GM19395 (cell line): ENCODE results near the gene UCK1.
"Not testable (repeated sequence)": the region's sequence is repeated elsewhere in the genome, so short reads cannot be mapped to it uniquely, and the experiment has no call there.

Source experiments
- ATAC-seq: cut with Tn5 transposase; IDR thresholded peaks from one replicate; pipeline ENCODE4 v1.9.1; 2021; ENCODE audit warnings: mild to moderate bottlenecking, moderate library complexity; ENCODE audit not compliant: unreplicated experiment

The UCK1 gene

GRCh38 chr9:131524665-131525315 is 6.3 kb downstream of the UCK1 start:
- ATAC-seq, result no peak

GRCh38 chr9:131523451-131524435 is 7.3 kb downstream of the UCK1 start:
- no peak for ATAC-seq

DNA sequence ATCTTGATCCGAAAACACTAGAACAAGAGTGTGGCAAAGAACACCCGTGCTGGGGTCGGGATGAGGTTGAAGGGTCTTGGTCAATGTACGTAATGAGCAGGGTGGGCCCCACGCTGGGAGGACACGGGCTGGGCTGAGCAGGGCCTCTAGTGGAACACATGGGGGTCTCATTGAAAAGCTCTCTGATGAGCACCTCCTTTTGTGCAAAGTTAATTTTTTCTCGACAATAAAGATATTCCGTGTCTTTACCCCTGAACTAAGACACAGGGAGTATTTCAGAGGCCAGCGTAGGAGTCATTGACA is 8.0 kb downstream of the UCK1 start:
- ATAC-seq, result no peak

- no peak for ATAC-seq
Measured at GRCh38 chr9:131522257-131523085, 8.6 kb downstream of the UCK1 start.

- no peak for ATAC-seq
Measured at GRCh38 chr9:131521822-131522221, 9.2 kb downstream of the UCK1 start.

- ATAC-seq, result no peak
Measured at GRCh38 chr9:131521203-131521602, 9.9 kb downstream of the UCK1 start.

DNA sequence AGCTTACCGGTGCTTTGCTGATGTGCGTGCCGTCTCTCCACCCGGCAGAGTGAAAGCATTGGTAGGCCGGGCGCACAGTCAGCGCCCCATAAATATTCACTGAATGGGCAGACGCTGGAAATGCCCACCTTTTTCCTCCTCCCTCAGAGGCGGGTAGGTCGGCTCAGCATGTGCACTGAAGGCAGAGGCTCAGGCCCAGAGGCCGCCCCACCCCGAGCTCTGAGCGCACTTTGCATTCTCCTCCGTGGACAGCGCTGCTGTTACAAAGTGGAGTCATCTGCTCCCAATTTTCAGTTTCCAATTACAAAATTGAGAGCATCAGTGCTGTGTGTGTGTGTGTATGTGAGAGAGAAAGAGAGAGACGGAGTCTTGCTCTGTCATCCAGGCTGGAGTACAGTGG is 10.6 kb downstream of the UCK1 start:
- ATAC-seq, result no peak

- no peak for ATAC-seq
Measured at GRCh38 chr9:131518553-131518952, 12.5 kb downstream of the UCK1 start.

DNA sequence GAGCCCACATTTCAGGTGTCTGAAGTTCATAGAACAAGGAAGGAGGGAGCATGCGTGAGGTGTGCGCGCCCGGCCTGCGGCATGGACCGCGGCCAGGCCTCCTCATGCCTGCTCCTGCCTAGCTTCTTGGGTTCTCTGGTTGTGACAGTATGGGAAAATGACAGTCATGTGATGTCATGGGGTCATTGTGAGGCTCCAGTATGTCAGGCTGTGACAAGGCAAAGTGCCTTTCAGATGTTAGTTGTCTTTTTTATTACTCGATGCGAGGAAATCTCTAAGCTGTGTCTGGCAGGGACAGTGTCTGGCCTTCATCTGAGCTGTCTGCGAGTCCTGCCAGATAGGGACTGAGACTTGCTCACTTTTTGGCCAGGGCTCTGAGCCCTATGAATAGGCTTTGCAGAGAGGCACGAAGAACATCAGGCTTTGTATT is 13.3 kb downstream of the UCK1 start:
- no peak for ATAC-seq

- ATAC-seq, result no peak
Measured at GRCh38 chr9:131516930-131517329, 14.1 kb downstream of the UCK1 start.

DNA sequence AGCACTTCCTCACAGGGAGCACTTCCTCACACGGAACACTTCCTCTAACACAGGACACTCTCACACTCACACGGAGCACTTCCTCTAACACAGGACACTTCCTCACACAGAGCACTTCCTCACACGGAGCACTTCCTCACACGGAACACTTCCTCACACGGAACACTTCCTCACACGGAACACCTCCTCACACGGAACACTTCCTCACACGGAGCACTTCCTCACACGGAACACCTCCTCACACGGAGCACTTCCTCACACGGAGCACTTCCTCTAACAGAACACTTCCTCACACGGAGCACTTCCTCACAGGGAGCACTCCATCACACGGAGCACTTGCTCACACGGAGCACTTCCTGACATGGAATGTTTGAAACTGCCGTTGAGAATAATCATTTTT is 15.0 kb downstream of the UCK1 start:
- ATAC-seq, result no peak

DNA sequence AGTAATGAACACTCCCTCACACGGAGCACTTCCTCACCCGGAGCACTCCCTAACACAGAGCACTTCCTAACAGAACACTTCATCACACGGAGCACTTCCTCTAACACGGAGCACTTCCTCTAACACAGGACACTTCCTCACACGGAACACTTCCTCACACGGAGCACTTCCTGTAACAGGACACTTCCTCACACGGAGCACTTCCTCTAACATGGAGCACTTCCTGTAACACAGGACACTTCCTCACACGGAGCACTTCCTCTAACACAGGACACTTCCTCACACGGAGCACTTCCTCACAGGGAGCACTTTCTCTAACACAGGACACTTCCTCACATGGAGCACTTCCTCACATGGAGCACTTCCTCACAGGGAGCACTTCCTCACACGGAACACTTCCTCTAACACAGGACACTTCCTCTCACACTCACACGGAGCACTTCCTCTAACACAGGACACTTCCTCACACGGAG is 15.5 kb downstream of the UCK1 start:
- ATAC-seq, result not testable (repeated sequence)

DNA sequence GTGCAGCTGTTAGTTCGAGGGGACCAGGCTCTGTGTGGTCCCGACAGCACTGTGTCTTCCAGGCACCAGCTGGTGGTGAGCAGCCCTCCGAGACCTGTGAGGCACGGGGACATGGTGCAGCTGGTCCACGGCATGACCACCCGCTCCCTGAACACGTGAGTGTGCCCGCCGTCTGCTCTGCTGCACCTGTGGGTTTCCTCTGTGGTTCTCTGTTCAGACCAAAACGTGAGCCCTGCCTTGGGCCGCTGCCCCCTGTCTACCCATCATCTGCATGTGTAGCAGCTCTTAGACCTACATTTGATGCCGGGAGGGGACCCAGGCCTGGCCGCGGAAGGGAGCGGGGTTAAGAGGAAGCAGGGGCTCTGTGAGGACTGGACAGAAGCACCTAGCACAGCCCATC is 17.9 kb downstream of the UCK1 start:
- ATAC-seq, result no peak

DNA sequence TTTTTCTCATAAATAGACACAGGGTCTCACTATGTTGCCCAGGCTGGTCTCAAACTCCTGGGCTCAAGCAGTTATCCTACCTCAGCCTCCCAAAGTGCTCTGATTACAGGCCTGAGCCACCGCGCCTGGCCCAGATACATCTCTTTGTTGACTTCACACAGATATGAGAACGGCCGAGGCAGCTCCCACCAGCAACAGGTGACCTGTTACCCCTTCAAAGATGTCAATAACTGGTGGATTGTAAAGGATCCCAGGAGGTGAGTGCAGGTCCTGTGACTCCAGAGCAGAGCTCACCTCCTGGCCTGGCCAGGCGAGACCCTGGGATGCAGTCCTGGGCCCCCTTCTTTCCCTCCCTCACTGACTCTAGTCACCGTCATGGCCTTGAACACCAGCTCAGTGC is 19.2 kb downstream of the UCK1 start:
- no peak for ATAC-seq

DNA sequence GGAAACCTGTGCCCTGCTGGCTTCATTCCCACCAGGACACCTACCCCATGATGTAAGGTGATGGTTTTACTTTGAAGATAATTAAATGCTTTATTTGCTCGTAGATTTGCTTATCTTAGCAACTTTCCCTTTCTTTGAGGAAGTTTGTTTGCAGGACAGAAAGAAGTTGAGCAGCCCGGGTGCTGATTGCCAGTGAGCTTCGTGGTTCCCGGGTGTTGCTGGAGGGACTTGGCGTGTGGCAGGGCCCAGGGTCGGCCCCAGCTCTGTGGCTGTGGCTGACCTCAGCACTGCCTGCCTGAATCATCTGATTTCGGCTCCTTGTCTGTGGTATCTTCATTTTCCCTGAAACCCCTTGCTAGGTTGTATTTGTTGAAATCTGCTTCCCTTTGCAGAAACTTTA is 19.6 kb downstream of the UCK1 start:
- ATAC-seq, result no peak

DNA sequence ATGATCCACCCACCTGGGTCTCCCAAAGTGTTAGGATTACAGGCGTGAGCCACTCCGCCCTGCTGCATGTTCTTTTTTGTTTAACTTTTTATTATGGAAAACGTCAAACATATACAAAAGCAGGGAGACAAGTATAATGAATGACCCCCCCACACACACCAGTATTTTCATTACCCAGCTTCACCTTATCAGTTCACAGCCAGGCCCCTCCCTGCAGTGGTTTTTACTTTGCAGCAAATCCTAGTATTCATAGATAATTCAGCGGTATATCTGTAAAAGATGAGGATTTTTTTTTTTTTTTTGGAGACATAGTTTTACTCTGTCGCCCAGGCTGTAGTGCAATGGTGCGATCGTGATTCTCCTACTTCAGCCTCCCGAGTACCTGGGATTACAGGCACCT is 26.1 kb downstream of the UCK1 start:
- ATAC-seq, result no peak

DNA sequence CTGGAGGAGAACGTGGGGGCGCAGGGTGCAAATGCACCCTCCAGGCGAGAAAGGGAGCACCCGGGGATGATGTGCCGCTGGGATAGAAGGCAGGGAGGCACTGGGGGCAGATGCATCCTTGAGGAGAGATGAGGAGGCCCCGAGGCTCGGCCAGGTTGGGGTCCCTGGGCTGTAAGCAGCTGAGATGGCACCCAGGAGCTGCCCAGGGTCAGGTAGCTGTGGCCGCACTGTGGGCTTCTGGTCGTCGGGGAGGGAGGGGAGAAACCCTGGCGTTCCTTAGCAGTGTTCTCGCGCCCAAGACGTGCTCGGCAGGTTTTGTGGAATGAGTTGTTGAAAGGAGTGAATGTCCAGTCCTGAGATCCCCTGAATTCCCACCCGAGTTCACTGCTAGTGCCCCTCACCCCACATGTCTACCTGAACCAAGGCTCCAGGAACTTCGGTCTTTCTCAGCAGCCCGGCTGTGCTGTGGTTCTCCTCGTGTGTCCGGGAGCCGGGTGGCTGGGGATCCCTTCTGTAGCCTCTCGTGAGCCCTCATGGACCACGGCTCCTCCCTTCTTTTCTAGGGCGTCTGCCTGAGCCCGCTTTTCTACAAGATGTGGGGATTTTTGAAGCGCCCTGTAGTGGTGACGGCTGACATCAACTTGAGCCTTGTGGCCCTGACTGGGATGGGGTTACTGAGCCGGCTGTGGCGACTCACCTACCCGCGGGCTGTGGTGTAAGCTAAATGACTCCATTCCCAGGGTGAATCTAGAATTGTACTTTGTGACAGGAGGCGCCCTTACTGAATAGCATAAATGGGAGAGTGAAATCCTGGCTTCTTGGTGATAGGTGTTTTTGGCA is 27.2 kb downstream of the UCK1 start:
- no peak for ATAC-seq

DNA sequence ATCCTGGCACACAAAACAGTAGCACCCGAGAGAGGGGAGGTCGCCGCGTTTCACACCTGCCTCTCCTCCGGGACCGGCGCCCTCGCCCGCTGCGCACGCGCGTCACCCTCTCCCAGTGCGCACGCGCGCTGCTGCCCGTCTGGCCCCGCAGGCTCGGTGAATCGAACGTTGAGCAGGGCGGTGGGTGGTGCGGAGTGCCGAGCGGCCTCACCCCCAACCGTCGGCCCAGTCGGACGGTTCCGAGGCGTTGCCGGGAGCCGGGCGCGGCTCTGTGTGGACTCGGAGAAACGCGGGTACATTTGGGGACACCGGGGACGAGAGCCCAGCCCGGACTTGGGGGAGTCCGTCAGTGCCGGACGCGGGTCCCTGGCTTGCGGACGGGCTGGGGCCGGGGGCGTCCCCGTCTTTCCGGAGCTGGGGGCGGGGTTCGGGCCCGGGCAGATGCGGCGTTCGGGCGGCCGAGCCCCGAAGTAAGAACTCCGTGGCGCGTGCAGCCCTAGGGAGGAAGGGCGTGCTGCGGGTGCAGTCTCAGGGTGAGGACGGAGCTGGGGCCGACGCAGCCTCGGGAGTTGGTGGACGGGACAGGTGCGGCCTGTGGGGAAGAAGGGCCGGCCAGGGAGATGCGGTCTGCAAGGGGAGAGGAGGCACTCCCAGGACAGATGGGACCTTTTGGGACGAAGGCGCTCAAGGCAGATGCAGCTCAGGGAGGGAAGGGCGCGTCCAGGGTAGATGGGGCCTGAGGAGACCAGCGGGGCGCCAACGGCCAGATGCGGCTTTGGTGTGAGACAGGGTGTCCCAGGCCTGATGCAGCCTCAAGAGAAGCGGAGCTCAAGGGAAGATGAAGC is 28.1 kb downstream of the UCK1 start, which contains the start of gene POMT1:
Gene POMT1 (plus strand): TSS at position 138 of the 845 bp plus-strand sequence. CDS start 1,301 bp downstream, outside the sequence.
- ATAC-seq, result peak; percentile 83

DNA sequence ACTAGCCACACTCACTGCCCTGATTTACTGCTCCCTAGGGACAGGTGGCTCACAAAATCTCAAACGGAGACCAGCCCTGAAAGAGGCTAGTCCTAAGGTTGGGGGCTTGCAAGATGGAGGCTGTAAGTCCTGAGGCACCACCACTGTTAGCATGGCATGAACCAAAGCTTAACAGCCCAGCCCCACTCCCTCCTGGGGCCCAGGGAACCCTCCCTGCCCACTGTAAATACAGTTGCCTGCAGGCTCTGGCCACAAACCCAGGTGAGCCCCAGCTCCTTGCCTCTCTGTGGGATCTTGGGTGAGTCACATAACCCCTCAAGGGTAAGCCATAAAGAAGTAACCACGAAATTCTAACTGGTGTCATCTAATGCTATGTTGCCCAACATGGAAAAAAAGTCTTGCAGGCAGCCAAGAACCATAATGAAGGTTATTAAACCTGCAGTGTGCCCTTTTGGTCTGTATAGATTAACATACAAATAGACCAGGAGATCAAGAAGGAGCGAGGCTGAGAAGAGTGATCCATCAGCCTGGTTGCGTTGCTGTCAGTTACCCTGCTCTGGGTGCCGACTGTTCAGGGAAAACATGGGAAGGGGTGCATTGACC is 30.0 kb downstream of the UCK1 start:
- no peak for ATAC-seq
